GM12878 (cell line): Measurements from ENCODE around the gene ZNF777. TPM values are rescaled to one million over a fixed set of nuclear protein-coding genes. Genes with fewer than 3 reads are reported as not detected.

Experiments used
- ATAC-seq: fragments of 200-7000 bp; cut with Tn5 transposase; 3 replicates; pipeline ENCODE4 v1.9.1; 2020; ENCODE audit warnings: mild to moderate bottlenecking, moderate library complexity
- BruUV-seq: library from RNA; stranded (reverse); fragments of 400-500 nt; replicated peaks from 2 replicates; lab custom pipeline; 2021; lab: Mats Ljungman, UMichigan
- CTCF ChIA-PET: fragments of 300-600 bp; sonication (Branson Sonifier 250); formaldehyde crosslinking; extraction: SDS; loops from one replicate; lab custom pipeline; 2021; ENCODE audit warnings: inconsistent platforms; lab: Yijun Ruan, JAX
- POLR2A ChIA-PET: fragments of 350-600 bp; formaldehyde crosslinking; extraction: SDS; loops from one replicate; lab custom pipeline; 2021; ENCODE audit warnings: inconsistent platforms; lab: Charles Lee
- RAD21 ChIA-PET: fragments of 300-600 bp; sonication (Branson Sonifier 250); formaldehyde crosslinking; loops from one replicate; lab custom pipeline; 2023; ENCODE audit warnings: antibody characterized with exemption; ENCODE audit not compliant: unreplicated experiment; lab: Charles Lee
- SMC1A ChIA-PET: fragments of 300-600 bp; sonication (Branson Sonifier 250); formaldehyde crosslinking; loops from one replicate; lab custom pipeline; 2023; ENCODE audit not compliant: unreplicated experiment, uncharacterized antibody; lab: Charles Lee
- DNase-seq: peaks from one replicate; pipeline ENCODE4 v3.0.0-alpha.2; 2011; ENCODE audit warnings: low read depth, low spot score
- FAIRE-seq: peaks from 3 replicates; lab custom pipeline; 2011; peaks lifted over from hg19 to GRCh38; lab: Jason Lieb, UNC
- H2AFZ ChIP-seq: 2 replicates; pipeline ENCODE4 v1.6.0; 2011; ENCODE audit warnings: low read depth, low read length, control low read depth; ENCODE audit not compliant: control insufficient read depth
- H3K27ac ChIP-seq: 2 replicates; pipeline ENCODE4 v1.5.1; 2011; ENCODE audit warnings: control low read depth; ENCODE audit not compliant: control insufficient read depth, insufficient read depth
- H3K27me3 ChIP-seq, 2 experiments: replicated peaks in 1 of 2; 2 replicates each; pipeline versions ENCODE4 v1.6.0 to v1.6.1; 2011; ENCODE audit warnings: low read length in 1 of 2; ENCODE audit not compliant: control insufficient read depth in 2 of 2, insufficient read depth in 2 of 2
- H3K36me3 ChIP-seq, 2 experiments: 2 replicates each; pipeline ENCODE4 v1.5.1; 2011; ENCODE audit warnings: low read length in 1 of 2; ENCODE audit not compliant: control insufficient read depth in 2 of 2, insufficient read depth in 2 of 2
- H3K4me1 ChIP-seq: 2 replicates; pipeline ENCODE4 v1.6.1; 2011; ENCODE audit warnings: mild to moderate bottlenecking, low read length, moderate library complexity, mixed read lengths; ENCODE audit not compliant: control insufficient read depth, insufficient read depth
- H3K4me2 ChIP-seq: 2 replicates; pipeline ENCODE4 v1.6.0; 2011; ENCODE audit warnings: control low read depth; ENCODE audit not compliant: control insufficient read depth, insufficient read depth
- H3K4me3 ChIP-seq: fragments of 200-600 bp; sonication (generic); 2 replicates; pipeline ENCODE4 v1.5.1; 2016
- H3K79me2 ChIP-seq: 2 replicates; pipeline ENCODE4 v1.6.0; 2011; ENCODE audit warnings: low read length; ENCODE audit not compliant: control insufficient read depth, insufficient read depth
- H3K9ac ChIP-seq: 2 replicates; pipeline ENCODE4 v1.8.0; 2011; ENCODE audit warnings: low read length, control low read depth, mixed read lengths; ENCODE audit not compliant: control insufficient read depth, insufficient read depth
- H3K9me3 ChIP-seq: replicated peaks from 3 replicates; pipeline ENCODE4 v1.5.1; 2011; ENCODE audit warnings: mild to moderate bottlenecking, low read length; ENCODE audit not compliant: control insufficient read depth, insufficient read depth
- H4K20me1 ChIP-seq: 2 replicates; pipeline ENCODE4 v1.6.0; 2011; ENCODE audit not compliant: control insufficient read depth, insufficient read depth
- CHD4 ChIP-seq: fragments of 200-600 bp; sonication (generic); IDR thresholded peaks from 2 replicates; pipeline ENCODE4 v1.6.1; 2016; ENCODE audit warnings: mild to moderate bottlenecking
- DPF2 ChIP-seq: fragments of 450-650 bp; IDR thresholded peaks from 2 replicates; pipeline ENCODE4 v1.6.1; 2017; ENCODE audit warnings: mild to moderate bottlenecking
- IRF5 ChIP-seq: fragments of 450-650 bp; IDR thresholded peaks from 2 replicates; pipeline ENCODE4 v1.6.1; 2017; ENCODE audit warnings: borderline replicate concordance
- MTA2 ChIP-seq: fragments of 450-650 bp; IDR thresholded peaks from 2 replicates; pipeline ENCODE4 v1.6.1; 2016; ENCODE audit warnings: low read depth, mild to moderate bottlenecking, moderate library complexity
- NFIC ChIP-seq: IDR thresholded peaks from 2 replicates; pipeline ENCODE4 v1.6.1; 2012; ENCODE audit warnings: low read depth, mild to moderate bottlenecking, inconsistent platforms, low read length, moderate library complexity
- POU2F2 ChIP-seq: IDR thresholded peaks from 3 replicates; pipeline ENCODE4 v1.6.1; 2011; ENCODE audit warnings: low read depth, mild to moderate bottlenecking, low read length, borderline replicate concordance
- RAD51 ChIP-seq: fragments of 450-650 bp; IDR thresholded peaks from 2 replicates; pipeline ENCODE4 v1.6.1; 2016; ENCODE audit warnings: moderate library complexity, mild to moderate bottlenecking, inconsistent platforms
- SREBF2 ChIP-seq: IDR thresholded peaks from 2 replicates; pipeline ENCODE4 v1.6.1; 2012; ENCODE audit warnings: mild to moderate bottlenecking, low read length
- YY1 ChIP-seq: IDR thresholded peaks from 2 replicates; pipeline ENCODE4 v1.6.1; 2011; ENCODE audit warnings: low read depth, mild to moderate bottlenecking, low read length
- ZNF384 ChIP-seq: IDR thresholded peaks from 2 replicates; pipeline ENCODE4 v1.6.1; 2012; ENCODE audit warnings: low read depth, mild to moderate bottlenecking, low read length, improper control_type of control experiment, borderline replicate concordance
- WGBS: methylation state at CpG from one replicate; pipeline ENCODE4 v1.1.6; 2016; ENCODE audit warnings: low lambda C conversion rate; ENCODE audit not compliant: insufficient replicate concordance, insufficient coverage; ENCODE audit errors: missing lambda C conversion rate; 5-methylcytosine and 5-hydroxymethylcytosine counted together
- in situ Hi-C: fragments of 300-500 bp; cut with MboI; formaldehyde crosslinking; loops from 9 replicates; pipeline ENCODE4 v1.14.3; 2018; ENCODE audit warnings: mixed read lengths
- intact Hi-C: fragments of 100-400 bp; cut with micrococcal nuclease; formaldehyde crosslinking; loops from one replicate; pipeline ENCODE4 v1.14.2; 2022; ENCODE audit not compliant: unreplicated experiment
- polyA plus RNA-seq, 11 experiments: library from polyadenylated mRNA; depleted of rRNA in 4 of 11; unstranded in 6 of 11; stranded (reverse) in 5 of 11; fragments of >200 nt; fragmentation: Nextera tagmentation in 4 of 11; fragmentation: Illumina TruSeq in 1 of 11; extraction: Ambion mirVana in 4 of 11; extraction: Trizol in 1 of 11; gene quantifications; 1 replicate in 1 of 11; 2 replicates in 10 of 11; pipeline versions ENCODE4 v1.2.1 to v1.2.3, GENCODE V29; 2011 to 2016; ENCODE audit warnings: inconsistent platforms in 2 of 11, missing spikeins in 2 of 11, low read depth in 1 of 11
- total RNA-seq, 4 experiments: library from RNA; depleted of rRNA in 3 of 4; stranded (reverse); fragments of >200 nt in 3 of 4; fragmentation: Illumina TruSeq in 1 of 4; extraction: Trizol in 1 of 4; gene quantifications; 2 replicates each; pipeline versions ENCODE4 v1.2.1 to v1.2.3, GENCODE V29; 2013 to 2021
- TF ChIP-seq, protein P1 (sequence below): IDR thresholded peaks from 2 replicates; pipeline ENCODE4 v1.6.1; 2011; ENCODE audit warnings: mild to moderate bottlenecking, low read depth, low read length, moderate library complexity; ENCODE audit not compliant: insufficient replicate concordance
- TF ChIP-seq, protein P2 (sequence below): IDR thresholded peaks from 2 replicates; pipeline ENCODE4 v1.6.1; 2012; ENCODE audit warnings: low read depth, low read length, improper control_type of control experiment
- TF ChIP-seq, protein P3 (sequence below): fragments of 450-650 bp; IDR thresholded peaks from 2 replicates; pipeline ENCODE4 v1.6.1; 2016; ENCODE audit warnings: mild to moderate bottlenecking

Gene ZNF777
- total and polyA plus RNA-seq, 10 of the 15 experiments (the other 5 are each of a cell fraction or from before 2014, with no cell fraction given) = 0.03 to 16.0 (median 3.7) TPM

DNA sequence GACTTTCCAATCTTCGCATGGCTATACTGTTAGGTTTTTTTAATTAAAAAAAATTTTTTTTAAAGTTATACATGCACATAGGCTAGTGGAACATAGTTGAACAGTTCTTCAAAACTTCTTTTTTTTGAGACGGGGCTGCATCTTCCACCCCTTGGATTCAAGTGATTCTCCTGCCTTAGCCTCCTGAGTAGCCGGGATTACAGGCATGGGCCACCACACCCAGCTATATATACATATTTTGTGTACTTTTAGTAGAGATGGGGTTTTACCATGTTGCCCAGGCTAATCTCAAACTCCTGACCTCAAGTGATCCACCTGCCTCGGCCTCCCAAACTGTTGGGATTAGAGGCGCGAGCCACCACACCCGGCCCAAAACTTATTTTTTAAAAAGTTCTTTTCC is 17.3 kb downstream of the ZNF777 start (continued):
- TF ChIP-seq, protein P1, sequence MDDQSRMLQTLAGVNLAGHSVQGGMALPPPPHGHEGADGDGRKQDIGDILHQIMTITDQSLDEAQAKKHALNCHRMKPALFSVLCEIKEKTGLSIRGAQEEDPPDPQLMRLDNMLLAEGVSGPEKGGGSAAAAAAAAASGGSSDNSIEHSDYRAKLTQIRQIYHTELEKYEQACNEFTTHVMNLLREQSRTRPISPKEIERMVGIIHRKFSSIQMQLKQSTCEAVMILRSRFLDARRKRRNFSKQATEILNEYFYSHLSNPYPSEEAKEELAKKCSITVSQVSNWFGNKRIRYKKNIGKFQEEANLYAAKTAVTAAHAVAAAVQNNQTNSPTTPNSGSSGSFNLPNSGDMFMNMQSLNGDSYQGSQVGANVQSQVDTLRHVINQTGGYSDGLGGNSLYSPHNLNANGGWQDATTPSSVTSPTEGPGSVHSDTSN = no peak
- TF ChIP-seq IRF5 (no peak), POU2F2 (no peak), MTA2 (no peak), DPF2 (no peak), NFIC (no peak)
- TF ChIP-seq, protein P2, sequence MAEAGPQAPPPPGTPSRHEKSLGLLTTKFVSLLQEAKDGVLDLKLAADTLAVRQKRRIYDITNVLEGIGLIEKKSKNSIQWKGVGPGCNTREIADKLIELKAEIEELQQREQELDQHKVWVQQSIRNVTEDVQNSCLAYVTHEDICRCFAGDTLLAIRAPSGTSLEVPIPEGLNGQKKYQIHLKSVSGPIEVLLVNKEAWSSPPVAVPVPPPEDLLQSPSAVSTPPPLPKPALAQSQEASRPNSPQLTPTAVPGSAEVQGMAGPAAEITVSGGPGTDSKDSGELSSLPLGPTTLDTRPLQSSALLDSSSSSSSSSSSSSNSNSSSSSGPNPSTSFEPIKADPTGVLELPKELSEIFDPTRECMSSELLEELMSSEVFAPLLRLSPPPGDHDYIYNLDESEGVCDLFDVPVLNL = no peak

GRCh38 chr7:149442924-149443323 is 17.9 kb downstream of the ZNF777 start:
- no peak for ATAC-seq

More at GRCh38 chr7:149442924-149443323, 17.9 kb downstream of the ZNF777 start:
- H3K36me3 ChIP-seq = peaks cover 0 to 7% of the 10 kb centered on the region in 2 experiments; a peak in 2 of 4 replicates
- BruUV-seq = no TSS peak
- TF ChIP-seq CHD4 (no peak), YY1 (no peak), RAD51 (no peak), ZNF384 (no peak), SREBF2 (no peak)
- TF ChIP-seq, protein P3, sequence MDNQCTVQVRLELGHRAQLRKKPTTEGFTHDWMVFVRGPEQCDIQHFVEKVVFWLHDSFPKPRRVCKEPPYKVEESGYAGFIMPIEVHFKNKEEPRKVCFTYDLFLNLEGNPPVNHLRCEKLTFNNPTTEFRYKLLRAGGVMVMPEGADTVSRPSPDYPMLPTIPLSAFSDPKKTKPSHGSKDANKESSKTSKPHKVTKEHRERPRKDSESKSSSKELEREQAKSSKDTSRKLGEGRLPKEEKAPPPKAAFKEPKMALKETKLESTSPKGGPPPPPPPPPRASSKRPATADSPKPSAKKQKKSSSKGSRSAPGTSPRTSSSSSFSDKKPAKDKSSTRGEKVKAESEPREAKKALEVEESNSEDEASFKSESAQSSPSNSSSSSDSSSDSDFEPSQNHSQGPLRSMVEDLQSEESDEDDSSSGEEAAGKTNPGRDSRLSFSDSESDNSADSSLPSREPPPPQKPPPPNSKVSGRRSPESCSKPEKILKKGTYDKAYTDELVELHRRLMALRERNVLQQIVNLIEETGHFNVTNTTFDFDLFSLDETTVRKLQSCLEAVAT = no peak
- no peak overlapping the region for H3K4me2 ChIP-seq
- H3K79me2 ChIP-seq = no peaks in the 10 kb centered on the region
- CTCF ChIA-PET = interaction anchor here (0.8 to 0.9 kb wide), 2 partner anchors 21 to 53 kb away, joined by 3 read pairs; no protein-coding TSS in a partner anchor
- RAD21 ChIA-PET = no interaction called here
- FAIRE-seq = no peak
- no peaks in the 10 kb centered on the region for H3K4me1 ChIP-seq
- H3K9me3 ChIP-seq = no peaks in the 10 kb centered on the region
- 96% methylated on average over 3 of the region's 3 CpGs for WGBS
- no peak for DNase-seq
- no peak overlapping the region for H2AFZ ChIP-seq
- no peak overlapping the region for H3K4me3 ChIP-seq
- SMC1A ChIA-PET = no interaction called here
- in situ Hi-C loops (no loop called here), intact Hi-C loops (no loop called here)
- no peak overlapping the region for H3K27ac ChIP-seq
- no peak overlapping the region for H3K9ac ChIP-seq
- no peaks in the 10 kb centered on the region for H3K27me3 ChIP-seq
- POLR2A ChIA-PET = interaction anchor here (0.5 kb wide), 1 partner anchor 15 kb away, joined by 4 read pairs; no protein-coding TSS in a partner anchor
- no peaks in the 10 kb centered on the region for H4K20me1 ChIP-seq
